ENCODE results near the gene TTLL11.

The TTLL11 gene

DNA sequence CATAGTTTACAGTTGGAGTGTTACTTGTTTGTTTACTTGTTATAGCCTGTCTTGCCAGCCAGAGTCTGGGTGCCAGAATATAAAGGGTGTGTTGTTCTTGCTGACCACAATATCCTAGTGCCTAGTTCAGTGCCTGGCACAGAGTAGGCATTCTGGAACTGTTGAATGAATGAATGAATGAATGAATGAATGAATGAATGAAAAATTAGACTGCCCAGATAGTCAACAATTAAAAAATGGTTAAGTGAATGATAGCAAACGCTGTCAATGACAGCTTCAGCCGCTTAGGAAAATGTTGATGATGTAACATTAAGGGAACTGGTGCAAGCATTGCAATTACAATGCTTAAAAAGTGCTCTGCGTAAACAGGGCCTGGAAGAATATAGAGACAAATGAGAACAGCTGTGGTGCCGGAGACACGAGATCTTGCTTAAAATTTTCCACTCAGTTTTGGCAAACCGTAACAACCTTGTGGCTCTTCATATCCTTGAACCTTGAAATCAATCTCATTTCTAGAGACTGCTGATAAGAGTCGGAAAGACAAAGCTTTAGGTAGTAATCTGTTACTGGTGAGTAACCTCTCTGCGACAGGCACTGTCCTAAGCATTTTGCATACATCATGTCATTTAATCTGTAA, 4.7 kb upstream of the TTLL11 start:
- DNase-seq (ENCODE audit: low read depth) = no peak
- no peak overlapping the region for H3K4me3 ChIP-seq (ENCODE audit: low read depth, low read length)
- TF ChIP-seq, protein P1, sequence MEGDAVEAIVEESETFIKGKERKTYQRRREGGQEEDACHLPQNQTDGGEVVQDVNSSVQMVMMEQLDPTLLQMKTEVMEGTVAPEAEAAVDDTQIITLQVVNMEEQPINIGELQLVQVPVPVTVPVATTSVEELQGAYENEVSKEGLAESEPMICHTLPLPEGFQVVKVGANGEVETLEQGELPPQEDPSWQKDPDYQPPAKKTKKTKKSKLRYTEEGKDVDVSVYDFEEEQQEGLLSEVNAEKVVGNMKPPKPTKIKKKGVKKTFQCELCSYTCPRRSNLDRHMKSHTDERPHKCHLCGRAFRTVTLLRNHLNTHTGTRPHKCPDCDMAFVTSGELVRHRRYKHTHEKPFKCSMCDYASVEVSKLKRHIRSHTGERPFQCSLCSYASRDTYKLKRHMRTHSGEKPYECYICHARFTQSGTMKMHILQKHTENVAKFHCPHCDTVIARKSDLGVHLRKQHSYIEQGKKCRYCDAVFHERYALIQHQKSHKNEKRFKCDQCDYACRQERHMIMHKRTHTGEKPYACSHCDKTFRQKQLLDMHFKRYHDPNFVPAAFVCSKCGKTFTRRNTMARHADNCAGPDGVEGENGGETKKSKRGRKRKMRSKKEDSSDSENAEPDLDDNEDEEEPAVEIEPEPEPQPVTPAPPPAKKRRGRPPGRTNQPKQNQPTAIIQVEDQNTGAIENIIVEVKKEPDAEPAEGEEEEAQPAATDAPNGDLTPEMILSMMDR (IDR thresholded peaks at IDR 0.05; ENCODE audit: control insufficient read depth, extremely low read depth, insufficient read depth) = no peak

DNA sequence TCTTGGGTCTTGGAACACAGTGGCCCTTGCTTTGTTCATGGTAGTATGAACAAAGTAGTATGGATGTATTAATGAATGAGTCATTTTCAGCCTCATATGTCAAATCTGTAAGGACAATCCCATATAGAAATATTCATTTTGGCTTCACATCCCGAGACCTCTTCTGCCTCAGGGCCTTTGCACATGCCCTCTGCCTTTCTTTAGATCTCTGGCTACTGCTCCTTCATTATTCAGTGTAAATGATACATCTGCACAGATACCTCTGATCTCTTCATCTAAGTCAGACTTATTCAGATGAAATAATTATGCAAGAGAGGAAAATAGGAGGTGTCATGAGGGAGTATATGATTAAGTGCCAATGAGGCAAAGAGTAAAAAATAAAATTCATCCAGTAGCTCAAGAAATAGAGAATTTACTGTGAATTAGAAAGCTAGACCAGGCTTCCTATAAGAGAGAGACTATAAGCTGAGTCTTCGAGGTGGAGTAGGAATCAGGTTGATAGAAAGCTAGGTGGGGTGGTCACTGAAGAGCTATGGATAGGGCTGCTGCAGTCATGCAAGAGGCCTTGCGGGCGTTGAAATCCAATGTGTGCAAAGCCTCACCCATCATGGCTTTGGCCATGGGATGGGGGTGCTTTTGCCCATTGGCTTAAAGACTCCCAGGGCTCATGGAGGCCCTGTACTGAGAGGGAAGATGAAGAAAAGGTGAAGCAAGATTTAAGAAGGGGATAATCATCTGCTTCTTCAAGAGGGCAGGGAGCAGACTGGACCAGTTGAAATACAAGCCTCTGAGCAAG, 3.7 kb upstream of the TTLL11 start:
- TF ChIP-seq, protein P1 (IDR thresholded peaks at IDR 0.05; ENCODE audit: control insufficient read depth, extremely low read depth, insufficient read depth) = no peak
- no peak for DNase-seq (ENCODE audit: low read depth)

DNA sequence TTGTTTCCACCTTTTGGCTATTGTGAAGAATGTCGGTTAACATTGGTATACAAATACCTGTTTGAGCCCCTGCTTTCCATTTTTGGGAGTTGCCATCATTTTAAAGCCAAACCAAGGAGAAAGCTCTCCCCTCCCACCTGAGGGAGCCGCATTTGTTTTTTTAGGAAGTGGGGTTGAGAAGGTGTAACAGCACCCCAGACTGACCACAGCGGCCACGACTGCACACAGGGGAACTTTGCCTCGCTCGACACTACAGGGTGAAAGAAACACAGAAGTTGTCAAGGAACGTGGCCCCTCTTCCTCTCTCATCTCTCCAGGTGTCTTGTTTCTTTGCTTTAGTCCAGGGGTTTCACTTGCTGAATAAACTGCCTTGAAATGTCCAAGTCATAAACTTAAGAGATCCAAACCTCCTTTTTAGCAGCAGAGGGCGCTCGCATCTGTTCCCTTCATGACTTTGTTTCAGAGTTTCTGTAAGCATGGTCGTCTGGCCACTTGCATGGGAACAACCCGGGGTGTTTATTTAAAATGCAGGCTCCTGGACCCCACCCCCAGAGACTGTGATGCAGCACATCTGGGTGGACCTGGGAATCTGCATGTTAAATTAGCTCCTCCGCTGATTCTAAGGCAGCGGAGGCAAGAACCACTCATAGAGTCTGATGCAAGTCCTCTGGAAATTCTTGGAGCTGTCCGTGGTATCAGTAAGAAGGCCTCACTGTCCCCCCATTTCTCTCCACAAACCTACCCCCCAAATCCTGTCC, 2.1 kb upstream of the TTLL11 start:
- no peak overlapping the region for H3K4me3 ChIP-seq (ENCODE audit: low read depth, low read length)
- TF ChIP-seq, protein P1 (IDR thresholded peaks at IDR 0.05; ENCODE audit: control insufficient read depth, extremely low read depth, insufficient read depth) = peak; percentile 68
- peak; percentile 32 for DNase-seq (ENCODE audit: low read depth)

More for the DNA sequence above, 3.7 kb upstream of the TTLL11 start:
- H3K4me3 ChIP-seq (ENCODE audit: low read depth, low read length) = no peak overlapping the region

DNA sequence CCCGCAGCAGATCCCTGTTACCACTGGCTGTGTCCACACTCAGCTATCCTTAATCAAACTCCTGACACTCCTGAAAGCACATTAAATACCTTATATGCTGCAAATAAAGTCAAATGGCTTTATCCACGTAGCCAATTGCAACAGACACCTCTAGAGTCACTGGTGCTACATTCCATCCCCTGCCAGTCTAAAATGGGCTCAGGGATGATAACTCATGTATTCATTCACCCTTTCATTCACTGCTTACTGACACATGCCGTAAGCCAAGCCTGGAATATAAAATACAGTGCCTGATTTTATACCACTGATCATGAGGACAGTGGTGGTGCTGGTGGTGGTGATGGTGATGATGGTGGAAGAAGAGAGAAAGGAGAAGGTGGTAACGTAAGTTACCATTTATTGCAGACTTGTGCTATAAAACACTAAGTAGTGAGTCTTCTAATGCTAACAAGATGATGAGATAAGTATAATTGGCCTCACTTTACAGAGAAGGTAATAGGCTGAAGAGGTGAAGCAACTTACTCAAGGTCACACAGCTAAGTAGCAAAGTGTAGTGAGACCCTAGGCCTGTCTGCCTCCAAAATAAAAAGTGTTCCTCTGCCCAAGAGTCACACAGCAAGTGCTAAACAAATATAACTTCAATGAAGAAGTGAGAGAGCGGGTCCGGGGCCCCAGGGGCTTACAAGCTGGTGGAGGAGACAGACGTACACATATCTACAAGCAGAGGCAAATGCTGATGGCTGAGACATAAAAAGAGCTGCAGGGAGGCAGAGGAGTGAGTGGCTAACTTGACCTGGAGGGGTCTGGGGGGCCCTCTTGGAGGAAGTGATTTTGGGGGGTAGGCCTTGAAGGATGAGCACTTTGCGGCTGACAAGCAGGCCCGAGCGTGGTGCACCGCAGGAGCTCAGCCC, 1.2 kb downstream of the TTLL11 start:
- TF ChIP-seq, protein P1 (IDR thresholded peaks at IDR 0.05; ENCODE audit: control insufficient read depth, extremely low read depth, insufficient read depth) = no peak
- H3K4me3 ChIP-seq (ENCODE audit: low read depth, low read length) = peak overlapping the region; percentile 84
- DNase-seq (ENCODE audit: low read depth) = no peak

DNA sequence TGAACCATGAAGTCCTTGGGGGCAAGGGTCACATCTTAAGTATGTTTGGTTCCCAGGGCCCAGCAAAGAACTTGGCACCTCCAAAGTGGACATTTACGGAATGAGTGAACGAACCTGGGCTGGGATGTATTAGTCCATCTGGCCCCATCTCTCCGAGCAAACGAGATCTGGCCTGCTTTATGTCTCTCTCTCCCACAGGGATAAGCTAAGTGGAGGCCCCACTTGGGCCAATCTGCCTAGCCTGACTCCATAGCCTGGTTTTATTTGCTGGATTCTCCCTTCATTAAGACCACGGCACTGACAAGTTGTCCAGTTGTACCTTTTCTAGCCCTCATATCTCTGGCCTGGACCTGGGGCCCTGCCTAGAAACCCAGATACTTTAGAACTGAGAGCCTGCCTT, 2.1 kb downstream of the TTLL11 start:
- no peak for DNase-seq (ENCODE audit: low read depth)
- H3K4me3 ChIP-seq (ENCODE audit: low read depth, low read length) = no peak overlapping the region
- TF ChIP-seq, protein P1 (IDR thresholded peaks at IDR 0.05; ENCODE audit: control insufficient read depth, extremely low read depth, insufficient read depth) = no peak

DNA sequence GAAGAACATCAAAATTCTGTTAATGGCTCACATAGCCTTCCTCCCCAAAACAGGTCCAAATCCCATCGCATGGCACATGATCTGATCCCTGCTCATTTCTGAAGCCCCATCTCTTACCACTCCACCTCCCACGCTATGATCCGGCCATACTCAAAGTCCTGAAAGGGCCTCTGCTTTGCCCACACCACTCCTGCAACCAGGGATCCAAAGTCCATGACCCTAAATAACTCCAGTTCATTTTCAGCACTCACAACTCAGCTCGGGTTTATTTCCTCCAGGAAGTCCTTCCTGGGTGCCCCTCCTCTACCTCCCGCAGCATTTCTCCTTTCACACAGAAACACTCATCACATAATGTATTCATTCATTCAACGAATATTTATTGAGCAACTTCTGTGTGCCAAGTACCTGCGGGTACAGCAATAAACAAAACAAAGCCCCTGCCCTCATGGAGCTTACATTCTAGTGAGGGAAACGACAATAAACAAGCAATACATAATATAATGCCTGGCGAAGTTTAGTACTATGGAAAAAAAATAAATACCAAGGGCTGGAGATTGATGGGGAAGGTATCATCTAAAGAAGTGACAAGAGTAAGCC, 2.7 kb downstream of the TTLL11 start:
- DNase-seq (ENCODE audit: low read depth) = no peak
- TF ChIP-seq, protein P1 (IDR thresholded peaks at IDR 0.05; ENCODE audit: control insufficient read depth, extremely low read depth, insufficient read depth) = no peak
- no peak overlapping the region for H3K4me3 ChIP-seq (ENCODE audit: low read depth, low read length)

Data from LNCaP clone FGC (cell line).